Liver (tissue), 9 donors: Measurements from ENCODE around the gene CD180. TPM values are rescaled to one million over a fixed set of nuclear protein-coding genes. Genes with fewer than 3 reads are reported as not detected.

Experiments used
- DNase-seq: peaks from one replicate; pipeline ENCODE4 v3.0.0-alpha.2; 2017; ENCODE audit warnings: low spot score
- H3K27ac ChIP-seq, 2 donors: one replicate each; pipeline ENCODE4 v1.7.0; 2013; ENCODE audit warnings: inconsistent platforms in 2 of 2, low read length in 2 of 2, control low read depth in 1 of 2, low read depth in 1 of 2, mild to moderate bottlenecking in 1 of 2
- H3K27me3 ChIP-seq, 4 donors: one replicate each; pipeline versions ENCODE4 v1.6.1 to v1.7.0; 2013; ENCODE audit warnings: low read length in 3 of 4, inconsistent platforms in 1 of 4, mild to moderate bottlenecking in 1 of 4, moderate library complexity in 1 of 4; ENCODE audit not compliant: control insufficient read depth in 4 of 4, insufficient read depth in 4 of 4
- H3K36me3 ChIP-seq, 4 donors: one replicate each; pipeline versions ENCODE4 v1.6.1 to v1.7.0; 2013; ENCODE audit warnings: low read length in 3 of 4, mild to moderate bottlenecking in 3 of 4, low read depth in 1 of 4, moderate library complexity in 1 of 4; ENCODE audit not compliant: control insufficient read depth in 4 of 4, insufficient read depth in 3 of 4
- H3K4me1 ChIP-seq, 4 donors: one replicate each; pipeline versions ENCODE4 v1.6.1 to v1.7.0; 2013; ENCODE audit warnings: low read length in 3 of 4, mild to moderate bottlenecking in 3 of 4, moderate library complexity in 1 of 4; ENCODE audit not compliant: control insufficient read depth in 4 of 4, insufficient read depth in 4 of 4
- H3K4me3 ChIP-seq, 3 donors: one replicate each; pipeline versions ENCODE4 v1.6.1 to v1.7.0; 2013; ENCODE audit warnings: low read length in 3 of 3, control low read depth in 1 of 3, low read depth in 1 of 3, mild to moderate bottlenecking in 1 of 3
- H3K9ac ChIP-seq, 2 donors: one replicate each; pipeline ENCODE4 v1.7.0; 2013; ENCODE audit warnings: low read length in 2 of 2, mild to moderate bottlenecking in 2 of 2, moderate library complexity in 2 of 2, control low read depth in 1 of 2, low read depth in 1 of 2
- H3K9me3 ChIP-seq, 4 donors: one replicate each; pipeline versions ENCODE4 v1.6.1 to v1.7.0; 2013; ENCODE audit warnings: low read length in 3 of 4; ENCODE audit not compliant: control insufficient read depth in 4 of 4
- ATF3 ChIP-seq: IDR thresholded peaks from 2 replicates; pipeline ENCODE4 v1.6.1; 2016; ENCODE audit warnings: antibody characterized with exemption
- EGR1 ChIP-seq, 2 donors: IDR thresholded peaks; 2 replicates each; pipeline ENCODE4 v1.6.1; 2016 to 2018; ENCODE audit warnings: antibody characterized with exemption in 2 of 2, low read depth in 2 of 2
- FOXA1 ChIP-seq: IDR thresholded peaks from 2 replicates; pipeline ENCODE4 v1.6.1; 2016; ENCODE audit warnings: antibody characterized with exemption
- FOXA2 ChIP-seq: IDR thresholded peaks from 2 replicates; pipeline ENCODE4 v1.6.1; 2016; ENCODE audit warnings: antibody characterized with exemption
- GABPA ChIP-seq, 2 donors: IDR thresholded peaks in 1 of 2; conservative IDR thresholded peaks in 1 of 2; 2 replicates each; pipeline ENCODE4 v1.6.1; 2016; ENCODE audit warnings: antibody characterized with exemption in 2 of 2, mild to moderate bottlenecking in 1 of 2, moderate library complexity in 1 of 2
- HNF4A ChIP-seq, 2 donors: conservative IDR thresholded peaks; 2 replicates each; pipeline ENCODE4 v1.6.1; 2016; ENCODE audit warnings: antibody characterized with exemption in 2 of 2, mild to moderate bottlenecking in 2 of 2
- HNF4G ChIP-seq: IDR thresholded peaks from 2 replicates; pipeline ENCODE4 v1.6.1; 2016; ENCODE audit warnings: antibody characterized with exemption
- JUND ChIP-seq, 2 donors: IDR thresholded peaks; 2 replicates each; pipeline ENCODE4 v1.6.1; 2016; ENCODE audit warnings: antibody characterized with exemption in 2 of 2
- MAX ChIP-seq: IDR thresholded peaks from 2 replicates; pipeline ENCODE4 v1.6.1; 2016; ENCODE audit warnings: antibody characterized with exemption
- RAD21 ChIP-seq, 2 donors: IDR thresholded peaks; 2 replicates each; pipeline ENCODE4 v1.6.1; 2016; ENCODE audit warnings: antibody characterized with exemption in 2 of 2, mild to moderate bottlenecking in 2 of 2
- RXRA ChIP-seq, 2 donors: IDR thresholded peaks; 2 replicates each; pipeline ENCODE4 v1.6.1; 2017 to 2018; ENCODE audit warnings: antibody characterized with exemption in 2 of 2, mild to moderate bottlenecking in 1 of 2
- SP1 ChIP-seq: IDR thresholded peaks from 2 replicates; pipeline ENCODE4 v1.6.1; 2018; ENCODE audit warnings: antibody characterized with exemption, mild to moderate bottlenecking
- YY1 ChIP-seq: IDR thresholded peaks from 2 replicates; pipeline ENCODE4 v1.6.1; 2016; ENCODE audit warnings: antibody characterized with exemption, mild to moderate bottlenecking
- ZBTB33 ChIP-seq: IDR thresholded peaks from 2 replicates; pipeline ENCODE4 v1.6.1; 2016; ENCODE audit warnings: antibody characterized with exemption
- WGBS: extraction: QIAGEN DNeasy Blood & Tissue Kit; methylation state at CpG from one replicate; pipeline ENCODE4 v1.1.7; 2013; 5-methylcytosine and 5-hydroxymethylcytosine counted together
- polyA plus RNA-seq, 2 donors: library from polyadenylated mRNA; stranded (reverse) in 1 of 2; unstranded in 1 of 2; fragments of 200-250 nt in 1 of 2; fragments of >200 nt in 1 of 2; fragmentation: Nextera tagmentation in 1 of 2; extraction: Ambion mirVana in 1 of 2; gene quantifications; one replicate each; pipeline versions ENCODE4 v1.2.1 to v1.2.3, GENCODE V29; 2013 to 2015
- total RNA-seq, 2 donors: library from RNA; depleted of rRNA; stranded (reverse); fragments of >200 nt; gene quantifications; one replicate each; pipeline ENCODE4 v1.2.3, GENCODE V29; 2014
- TF ChIP-seq, protein P1 (sequence below): fragments of 150-350 bp; IDR thresholded peaks from 2 replicates; pipeline ENCODE4 v1.5.1; 2017; ENCODE audit warnings: improper control_type of control experiment, low read depth, low read length; ENCODE audit not compliant: missing input control
- TF ChIP-seq, protein P2 (sequence below): IDR thresholded peaks from 2 replicates; pipeline ENCODE4 v1.6.1; 2016; ENCODE audit warnings: antibody characterized with exemption, mild to moderate bottlenecking
- donor health status: healthy.
- donor health status: healthy.
- donor health status: healthy.
- donor health status: healthy.
- donor health status: healthy.

CD180 gene
- total and polyA plus RNA-seq, 4 donors = 0.33 to 3.7 (median 0.78) TPM

DNA sequence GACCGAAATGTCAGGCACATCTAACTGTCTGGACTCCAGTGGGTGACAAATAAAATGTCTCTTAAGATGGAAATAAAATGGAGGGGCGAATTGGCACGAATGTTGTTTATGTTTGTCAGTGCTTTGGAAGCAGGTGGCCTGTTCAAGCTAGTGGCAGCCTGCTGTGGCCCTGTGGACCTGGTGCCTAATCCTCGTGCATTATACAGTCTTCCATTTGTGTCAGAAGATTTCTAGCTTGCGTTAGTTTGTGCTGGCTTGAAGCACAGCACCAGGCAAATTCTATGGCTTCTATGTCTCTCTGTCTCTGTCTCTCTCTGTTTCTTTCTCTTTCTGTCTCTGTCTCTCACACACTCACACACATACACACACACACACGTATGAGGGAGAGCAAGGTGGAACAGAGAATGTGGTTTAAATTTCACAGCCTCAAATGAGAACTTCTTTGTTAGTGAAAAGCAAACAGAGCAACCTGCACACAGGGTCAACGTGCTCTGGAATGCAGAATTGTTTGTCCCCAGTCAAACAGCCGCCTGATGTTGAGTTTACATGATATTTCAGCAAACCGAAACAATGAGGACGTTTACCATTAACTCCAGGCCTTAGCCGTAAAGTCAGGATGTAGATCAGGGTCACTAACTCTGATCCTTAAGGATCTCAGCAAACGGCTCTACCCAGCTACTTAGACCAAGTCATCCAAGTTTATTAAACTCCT is 39.0 kb upstream of the CD180 start:
- Histone ChIP-seq H3K4me3 (no peak overlapping the region), H3K27ac (peak overlapping the region; percentile 45 to 84), H3K36me3 (no peaks in the 10 kb centered on the region), H3K9ac (peak overlapping the region in 1 of 2 donors; percentile 6), H3K9me3 (no peaks in the 10 kb centered on the region), H3K4me1 (peaks cover 6 to 23% (median 18%) of the 10 kb centered on the region in 4 donors), H3K27me3 (no peaks in the 10 kb centered on the region)
- TF ChIP-seq YY1 (peak; percentile 51), RXRA (IDR thresholded peaks at IDR 0.05) (peak; percentile 89 to 92), RAD21 (IDR thresholded peaks at IDR 0.05) (peak; percentile 25 to 33), EGR1 (IDR thresholded peaks at IDR 0.05; ENCODE audit: low read depth in 2 of 2) (no peak), ATF3 (no peak), HNF4A (conservative IDR thresholded peaks at IDR 0.05) (peak; percentile 30 to 42), JUND (IDR thresholded peaks at IDR 0.05) (no peak), FOXA1 (no peak), GABPA (IDR thresholded peaks at IDR 0.05 in 1 of 2, conservative IDR thresholded peaks at IDR 0.05 in 1 of 2) (no peak), HNF4G (no peak), ZBTB33 (no peak), MAX (peak; percentile 34), FOXA2 (no peak), SP1 (peak; percentile 94)
- TF ChIP-seq, protein P1, sequence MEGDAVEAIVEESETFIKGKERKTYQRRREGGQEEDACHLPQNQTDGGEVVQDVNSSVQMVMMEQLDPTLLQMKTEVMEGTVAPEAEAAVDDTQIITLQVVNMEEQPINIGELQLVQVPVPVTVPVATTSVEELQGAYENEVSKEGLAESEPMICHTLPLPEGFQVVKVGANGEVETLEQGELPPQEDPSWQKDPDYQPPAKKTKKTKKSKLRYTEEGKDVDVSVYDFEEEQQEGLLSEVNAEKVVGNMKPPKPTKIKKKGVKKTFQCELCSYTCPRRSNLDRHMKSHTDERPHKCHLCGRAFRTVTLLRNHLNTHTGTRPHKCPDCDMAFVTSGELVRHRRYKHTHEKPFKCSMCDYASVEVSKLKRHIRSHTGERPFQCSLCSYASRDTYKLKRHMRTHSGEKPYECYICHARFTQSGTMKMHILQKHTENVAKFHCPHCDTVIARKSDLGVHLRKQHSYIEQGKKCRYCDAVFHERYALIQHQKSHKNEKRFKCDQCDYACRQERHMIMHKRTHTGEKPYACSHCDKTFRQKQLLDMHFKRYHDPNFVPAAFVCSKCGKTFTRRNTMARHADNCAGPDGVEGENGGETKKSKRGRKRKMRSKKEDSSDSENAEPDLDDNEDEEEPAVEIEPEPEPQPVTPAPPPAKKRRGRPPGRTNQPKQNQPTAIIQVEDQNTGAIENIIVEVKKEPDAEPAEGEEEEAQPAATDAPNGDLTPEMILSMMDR = no peak
- TF ChIP-seq, protein P2, sequence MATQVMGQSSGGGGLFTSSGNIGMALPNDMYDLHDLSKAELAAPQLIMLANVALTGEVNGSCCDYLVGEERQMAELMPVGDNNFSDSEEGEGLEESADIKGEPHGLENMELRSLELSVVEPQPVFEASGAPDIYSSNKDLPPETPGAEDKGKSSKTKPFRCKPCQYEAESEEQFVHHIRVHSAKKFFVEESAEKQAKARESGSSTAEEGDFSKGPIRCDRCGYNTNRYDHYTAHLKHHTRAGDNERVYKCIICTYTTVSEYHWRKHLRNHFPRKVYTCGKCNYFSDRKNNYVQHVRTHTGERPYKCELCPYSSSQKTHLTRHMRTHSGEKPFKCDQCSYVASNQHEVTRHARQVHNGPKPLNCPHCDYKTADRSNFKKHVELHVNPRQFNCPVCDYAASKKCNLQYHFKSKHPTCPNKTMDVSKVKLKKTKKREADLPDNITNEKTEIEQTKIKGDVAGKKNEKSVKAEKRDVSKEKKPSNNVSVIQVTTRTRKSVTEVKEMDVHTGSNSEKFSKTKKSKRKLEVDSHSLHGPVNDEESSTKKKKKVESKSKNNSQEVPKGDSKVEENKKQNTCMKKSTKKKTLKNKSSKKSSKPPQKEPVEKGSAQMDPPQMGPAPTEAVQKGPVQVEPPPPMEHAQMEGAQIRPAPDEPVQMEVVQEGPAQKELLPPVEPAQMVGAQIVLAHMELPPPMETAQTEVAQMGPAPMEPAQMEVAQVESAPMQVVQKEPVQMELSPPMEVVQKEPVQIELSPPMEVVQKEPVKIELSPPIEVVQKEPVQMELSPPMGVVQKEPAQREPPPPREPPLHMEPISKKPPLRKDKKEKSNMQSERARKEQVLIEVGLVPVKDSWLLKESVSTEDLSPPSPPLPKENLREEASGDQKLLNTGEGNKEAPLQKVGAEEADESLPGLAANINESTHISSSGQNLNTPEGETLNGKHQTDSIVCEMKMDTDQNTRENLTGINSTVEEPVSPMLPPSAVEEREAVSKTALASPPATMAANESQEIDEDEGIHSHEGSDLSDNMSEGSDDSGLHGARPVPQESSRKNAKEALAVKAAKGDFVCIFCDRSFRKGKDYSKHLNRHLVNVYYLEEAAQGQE = peak; percentile 9
- DNase-seq = no peak
- 48% methylated on average over 12 of the region's 12 CpGs for WGBS
